ENCODE data around the gene PLPP6. TPM values are rescaled to one million over a fixed set of nuclear protein-coding genes. Genes with fewer than 3 reads are reported as not detected.

The PLPP6 gene
- total RNA-seq, 1 donor from 2014 or later, result 8.6 TPM

DNA sequence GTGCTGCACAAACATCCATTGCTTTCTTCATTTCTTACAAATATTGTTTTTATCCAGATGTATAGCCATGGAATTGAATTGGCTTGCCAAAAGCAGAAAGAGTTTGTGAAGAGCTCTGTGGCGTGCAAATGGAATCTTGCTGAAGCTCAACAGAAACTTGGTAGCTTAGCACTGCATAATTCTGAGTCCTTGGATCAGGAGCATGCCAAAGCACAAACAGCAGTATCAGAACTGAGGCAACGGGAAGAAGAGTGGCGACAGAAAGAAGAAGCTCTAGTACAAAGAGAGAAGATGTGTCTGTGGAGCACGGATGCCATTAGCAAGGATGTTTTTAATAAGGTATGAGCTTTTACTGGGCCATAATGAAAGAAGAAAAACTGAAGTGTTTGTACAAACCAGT, 22.7 kb downstream of the PLPP6 start:
- no peaks in the 10 kb centered on the region for H3K9me3 Mint-ChIP-seq
- no peaks in the 10 kb centered on the region for H3K4me1 Mint-ChIP-seq
- TF ChIP-seq, protein P1, sequence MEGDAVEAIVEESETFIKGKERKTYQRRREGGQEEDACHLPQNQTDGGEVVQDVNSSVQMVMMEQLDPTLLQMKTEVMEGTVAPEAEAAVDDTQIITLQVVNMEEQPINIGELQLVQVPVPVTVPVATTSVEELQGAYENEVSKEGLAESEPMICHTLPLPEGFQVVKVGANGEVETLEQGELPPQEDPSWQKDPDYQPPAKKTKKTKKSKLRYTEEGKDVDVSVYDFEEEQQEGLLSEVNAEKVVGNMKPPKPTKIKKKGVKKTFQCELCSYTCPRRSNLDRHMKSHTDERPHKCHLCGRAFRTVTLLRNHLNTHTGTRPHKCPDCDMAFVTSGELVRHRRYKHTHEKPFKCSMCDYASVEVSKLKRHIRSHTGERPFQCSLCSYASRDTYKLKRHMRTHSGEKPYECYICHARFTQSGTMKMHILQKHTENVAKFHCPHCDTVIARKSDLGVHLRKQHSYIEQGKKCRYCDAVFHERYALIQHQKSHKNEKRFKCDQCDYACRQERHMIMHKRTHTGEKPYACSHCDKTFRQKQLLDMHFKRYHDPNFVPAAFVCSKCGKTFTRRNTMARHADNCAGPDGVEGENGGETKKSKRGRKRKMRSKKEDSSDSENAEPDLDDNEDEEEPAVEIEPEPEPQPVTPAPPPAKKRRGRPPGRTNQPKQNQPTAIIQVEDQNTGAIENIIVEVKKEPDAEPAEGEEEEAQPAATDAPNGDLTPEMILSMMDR (conservative IDR thresholded peaks at IDR 0.05), result no peak
- H3K27ac Mint-ChIP-seq (ENCODE audit: unreplicated experiment), result no peak overlapping the region
- DNase-seq (ENCODE audit: low read depth, low spot score), result no peak
- no peak overlapping the region for H3K4me3 Mint-ChIP-seq
- H3K27me3 Mint-ChIP-seq (ENCODE audit: low read depth), result no peaks in the 10 kb centered on the region
- peaks cover 3% of the 10 kb centered on the region for H3K36me3 Mint-ChIP-seq (ENCODE audit: low read depth)

DNA sequence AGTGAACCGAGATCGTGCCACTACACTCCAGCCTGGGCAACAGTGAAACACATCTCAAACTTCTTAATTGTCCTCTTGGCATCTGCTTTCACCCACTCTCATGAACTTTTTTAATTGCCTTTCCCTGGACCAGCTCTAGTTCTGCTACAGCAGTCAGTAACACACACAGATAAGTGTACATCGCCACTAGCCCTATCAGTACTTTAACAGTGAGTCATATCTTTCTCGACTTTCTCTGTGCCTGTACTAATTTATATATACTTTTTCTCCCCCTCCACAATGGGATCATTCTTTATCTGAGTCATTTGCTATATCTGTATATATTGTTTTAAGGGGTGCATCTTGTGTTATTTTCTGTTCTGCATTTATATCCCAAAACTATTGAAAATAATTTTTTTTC, 24.0 kb downstream of the PLPP6 start:
- Mint-ChIP-seq H3K27me3 (ENCODE audit: low read depth) (no peaks in the 10 kb centered on the region), H3K27ac (ENCODE audit: unreplicated experiment) (no peak overlapping the region), H3K4me3 (no peak overlapping the region), H3K9me3 (no peaks in the 10 kb centered on the region), H3K4me1 (no peaks in the 10 kb centered on the region), H3K36me3 (ENCODE audit: low read depth) (peaks cover 3% of the 10 kb centered on the region)
- DNase-seq (ENCODE audit: low read depth, low spot score), result no peak
- TF ChIP-seq, protein P1 (conservative IDR thresholded peaks at IDR 0.05), result no peak

DNA sequence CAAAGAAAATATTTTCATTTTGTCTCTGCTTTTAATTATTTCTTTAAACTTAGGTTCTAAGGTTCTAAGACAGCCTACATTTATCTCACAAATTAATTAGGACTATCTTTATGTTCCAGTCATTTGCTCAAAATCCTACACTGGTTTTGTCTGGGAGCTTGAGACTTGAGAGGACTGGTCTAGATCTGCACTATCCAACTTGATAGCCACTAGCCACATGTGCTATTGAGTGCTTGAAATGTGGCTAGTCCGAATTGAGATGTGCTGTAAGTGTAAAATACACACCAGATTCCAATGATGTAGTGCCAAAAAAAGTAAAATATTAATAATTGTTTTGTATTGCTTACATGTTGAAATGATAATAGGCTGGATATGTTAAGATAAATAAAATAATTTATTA, 24.5 kb downstream of the PLPP6 start:
- DNase-seq (ENCODE audit: low read depth, low spot score), result no peak
- H3K27ac Mint-ChIP-seq (ENCODE audit: unreplicated experiment), result no peak overlapping the region
- TF ChIP-seq, protein P1 (conservative IDR thresholded peaks at IDR 0.05), result no peak
- peaks cover 6% of the 10 kb centered on the region for H3K36me3 Mint-ChIP-seq (ENCODE audit: low read depth)
- H3K4me3 Mint-ChIP-seq, result no peak overlapping the region
- H3K4me1 Mint-ChIP-seq, result no peaks in the 10 kb centered on the region
- H3K9me3 Mint-ChIP-seq, result no peaks in the 10 kb centered on the region
- H3K27me3 Mint-ChIP-seq (ENCODE audit: low read depth), result no peaks in the 10 kb centered on the region

DNA sequence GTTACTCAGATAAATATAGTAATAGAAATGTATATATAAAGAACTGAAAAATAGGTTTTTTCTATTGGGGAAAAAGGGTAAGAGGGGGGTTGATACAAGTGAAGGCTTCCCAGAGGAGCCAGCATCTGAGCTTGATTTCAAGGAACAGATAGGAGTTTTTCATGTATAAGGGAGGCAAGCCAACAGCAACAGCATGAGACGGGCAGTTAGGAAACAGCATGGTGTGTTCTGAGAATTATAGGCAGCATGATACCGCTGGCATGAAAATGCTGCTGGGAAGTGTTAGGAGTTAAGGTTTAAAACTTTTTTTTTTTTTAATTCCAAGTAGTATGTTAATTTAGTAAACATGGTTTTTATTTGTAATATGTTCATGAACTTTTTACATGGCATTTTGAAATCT, 26.9 kb downstream of the PLPP6 start:
- H3K9me3 Mint-ChIP-seq, result no peaks in the 10 kb centered on the region
- TF ChIP-seq, protein P1 (conservative IDR thresholded peaks at IDR 0.05), result no peak
- no peaks in the 10 kb centered on the region for H3K4me1 Mint-ChIP-seq
- H3K27me3 Mint-ChIP-seq (ENCODE audit: low read depth), result no peaks in the 10 kb centered on the region
- no peak for DNase-seq (ENCODE audit: low read depth, low spot score)
- H3K27ac Mint-ChIP-seq (ENCODE audit: unreplicated experiment), result no peak overlapping the region
- H3K36me3 Mint-ChIP-seq (ENCODE audit: low read depth), result peaks cover 5% of the 10 kb centered on the region
- no peak overlapping the region for H3K4me3 Mint-ChIP-seq

DNA sequence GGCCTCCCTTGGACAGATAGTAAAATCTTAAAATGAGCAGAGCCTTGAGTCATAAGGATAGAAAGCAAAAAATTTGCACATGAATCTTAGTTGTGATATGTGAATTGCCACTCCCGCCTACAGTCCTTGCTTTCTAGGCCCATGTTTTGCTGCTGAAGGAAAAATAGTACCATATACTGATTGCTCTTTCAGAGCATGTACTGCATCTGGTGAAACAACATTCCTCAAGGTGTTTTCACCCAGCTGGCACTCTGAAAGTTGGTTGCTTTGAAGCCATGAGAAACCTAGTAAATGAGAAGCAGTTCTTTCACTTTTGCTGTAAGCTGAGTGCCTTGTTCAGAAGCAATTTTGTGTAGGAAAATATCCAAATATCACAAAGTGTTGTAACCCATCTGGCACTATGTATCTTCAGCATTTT, 27.6 kb downstream of the PLPP6 start:
- no peak overlapping the region for H3K4me3 Mint-ChIP-seq
- peaks cover 5% of the 10 kb centered on the region for H3K36me3 Mint-ChIP-seq (ENCODE audit: low read depth)
- TF ChIP-seq, protein P1 (conservative IDR thresholded peaks at IDR 0.05), result no peak
- no peak overlapping the region for H3K27ac Mint-ChIP-seq (ENCODE audit: unreplicated experiment)
- no peaks in the 10 kb centered on the region for H3K27me3 Mint-ChIP-seq (ENCODE audit: low read depth)
- DNase-seq (ENCODE audit: low read depth, low spot score), result no peak
- H3K9me3 Mint-ChIP-seq, result no peaks in the 10 kb centered on the region
- no peaks in the 10 kb centered on the region for H3K4me1 Mint-ChIP-seq

DNA sequence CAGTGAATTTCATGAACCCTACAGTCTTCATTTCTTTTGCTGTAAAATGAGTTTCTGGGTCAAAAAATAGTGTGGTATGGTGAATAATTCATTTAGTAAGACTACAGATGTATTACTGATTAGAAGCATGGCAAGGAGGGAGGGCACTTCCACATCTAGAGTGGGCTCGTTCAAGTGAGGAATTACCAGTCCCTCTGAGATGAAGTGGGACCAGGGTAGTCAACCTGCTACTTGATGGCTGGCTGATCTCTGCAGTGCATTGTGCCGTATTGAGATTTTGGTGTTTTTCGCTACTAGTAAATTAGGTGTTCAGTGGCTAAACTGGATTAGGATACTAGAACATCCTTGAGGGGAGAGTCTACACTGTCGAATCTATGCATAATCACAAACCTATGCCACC, 28.1 kb downstream of the PLPP6 start:
- Mint-ChIP-seq H3K4me3 (no peak overlapping the region), H3K36me3 (ENCODE audit: low read depth) (peaks cover 5% of the 10 kb centered on the region), H3K27me3 (ENCODE audit: low read depth) (no peaks in the 10 kb centered on the region), H3K9me3 (no peaks in the 10 kb centered on the region), H3K4me1 (no peaks in the 10 kb centered on the region), H3K27ac (ENCODE audit: unreplicated experiment) (no peak overlapping the region)
- TF ChIP-seq, protein P1 (conservative IDR thresholded peaks at IDR 0.05), result no peak
- no peak for DNase-seq (ENCODE audit: low read depth, low spot score)
